Keratinocyte (primary cell): ENCODE results near the gene GRIN2C. TPM values are rescaled to one million over a fixed set of nuclear protein-coding genes. Genes with fewer than 3 reads are reported as not detected.

Experiments
- DNase-seq: peaks from one replicate; pipeline ENCODE4 v3.0.0-alpha.2; 2011; ENCODE audit warnings: low read depth, missing footprints, low spot score
- FAIRE-seq: peaks from 2 replicates; lab custom pipeline; 2011; peaks lifted over from hg19 to GRCh38; lab: Jason Lieb, UNC
- H2AFZ ChIP-seq: 2 replicates; pipeline ENCODE4 v1.6.0; 2012; ENCODE audit warnings: low read length, control low read depth, inconsistent platforms; ENCODE audit not compliant: control insufficient read depth
- H3K27ac ChIP-seq: 2 replicates; pipeline ENCODE4 v1.5.1; 2011; ENCODE audit warnings: low read length; ENCODE audit not compliant: control insufficient read depth, insufficient read depth
- H3K27me3 ChIP-seq: 3 replicates; pipeline ENCODE4 v1.6.0; 2011; ENCODE audit warnings: low read length; ENCODE audit not compliant: control insufficient read depth, insufficient read depth; ENCODE audit errors: extremely low read depth
- H3K36me3 ChIP-seq, 2 experiments: 2 replicates in 1 of 2; 3 replicates in 1 of 2; pipeline ENCODE4 v1.5.1; 2011; ENCODE audit warnings: low read length in 2 of 2, mild to moderate bottlenecking in 1 of 2; ENCODE audit not compliant: control insufficient read depth in 2 of 2, insufficient read depth in 2 of 2; ENCODE audit errors: extremely low read depth in 1 of 2
- H3K4me1 ChIP-seq: 3 replicates; pipeline ENCODE4 v1.5.1; 2011; ENCODE audit warnings: low read length; ENCODE audit not compliant: control insufficient read depth, insufficient read depth; ENCODE audit errors: extremely low read depth
- H3K4me2 ChIP-seq: 3 replicates; pipeline ENCODE4 v1.6.0; 2011; ENCODE audit warnings: low read depth, low read length; ENCODE audit not compliant: control insufficient read depth, insufficient read depth; ENCODE audit errors: extremely low read depth
- H3K4me3 ChIP-seq, 3 experiments: fragments of 200-600 bp in 1 of 3; sonication (generic) in 1 of 3; 2 replicates in 2 of 3; 3 replicates in 1 of 3; pipeline ENCODE4 v1.5.1; 2011 to 2016; ENCODE audit warnings: low read length in 3 of 3, mild to moderate bottlenecking in 3 of 3, control low read depth in 2 of 3, inconsistent platforms in 1 of 3, low read depth in 1 of 3, mixed read lengths in 1 of 3, mixed run types in 1 of 3, moderate library complexity in 1 of 3; ENCODE audit not compliant: control insufficient read depth in 2 of 3, insufficient read depth in 2 of 3; ENCODE audit errors: extremely low read depth in 1 of 3
- H3K79me2 ChIP-seq: 2 replicates; pipeline ENCODE4 v1.6.0; 2012; ENCODE audit warnings: low read length; ENCODE audit not compliant: control insufficient read depth, insufficient read depth
- H3K9ac ChIP-seq: 3 replicates; pipeline ENCODE4 v1.6.0; 2011; ENCODE audit warnings: low read length; ENCODE audit not compliant: control insufficient read depth, insufficient read depth; ENCODE audit errors: extremely low read depth
- H3K9me1 ChIP-seq: 3 replicates; pipeline ENCODE4 v1.6.0; 2011; ENCODE audit warnings: low read length; ENCODE audit not compliant: control insufficient read depth, insufficient read depth; ENCODE audit errors: extremely low read depth
- H3K9me3 ChIP-seq: 2 replicates; pipeline ENCODE4 v1.5.1; 2012; ENCODE audit warnings: low read depth, low read length; ENCODE audit not compliant: control insufficient read depth
- H4K20me1 ChIP-seq: 3 replicates; pipeline ENCODE4 v1.6.0; 2011; ENCODE audit warnings: low read length; ENCODE audit not compliant: control insufficient read depth, insufficient read depth; ENCODE audit errors: extremely low read depth
- EZH2 ChIP-seq: IDR thresholded peaks from one replicate; pipeline ENCODE4 v1.6.1; 2012; ENCODE audit warnings: inconsistent platforms, mild to moderate bottlenecking, low read length, moderate library complexity
- dilution Hi-C: fragments of 300-500 bp; cut with MboI; formaldehyde crosslinking; loops from one replicate; pipeline ENCODE4 v1.7.0; 2020; ENCODE audit warnings: low sequenced_read_pairs; ENCODE audit not compliant: extremely low pct_ligation_motif_present
- polyA plus RNA-seq, 5 experiments: library from polyadenylated mRNA; depleted of rRNA in 3 of 5; stranded (reverse) in 3 of 5; stranded (forward) in 1 of 5; unstranded in 1 of 5; fragments of >200 nt; gene quantifications; 1 replicate in 1 of 5; 2 replicates in 3 of 5; 3 replicates in 1 of 5; pipeline versions ENCODE4 v1.2.1 to v1.2.3, GENCODE V29; 2011 to 2012; ENCODE audit warnings: missing spikeins in 2 of 5, low read depth in 1 of 5, low replicate concordance in 1 of 5
- TF ChIP-seq, protein P1 (sequence below), 3 experiments: IDR thresholded peaks in 1 of 3; conservative IDR thresholded peaks in 1 of 3; optimal IDR thresholded peaks in 1 of 3; 2 replicates in 2 of 3; 3 replicates in 1 of 3; pipeline versions ENCODE3 to v1.5.1; 2011; ENCODE audit warnings: low read length in 3 of 3, mild to moderate bottlenecking in 3 of 3, moderate library complexity in 2 of 3, control low read depth in 1 of 3, inconsistent platforms in 1 of 3; ENCODE audit not compliant: insufficient read depth in 2 of 3; ENCODE audit errors: extremely low read depth in 1 of 3

The GRIN2C gene
- polyA plus RNA-seq, 1 donor (not counting 4 experiments of a cell fraction or from before 2014, with no cell fraction given), result not detected

- Histone ChIP-seq H3K9ac (no peak overlapping the region), H3K4me1 (no peaks in the 10 kb centered on the region), H3K4me2 (no peak overlapping the region), H4K20me1 (no peaks in the 10 kb centered on the region), H3K79me2 (no peaks in the 10 kb centered on the region), H3K27ac (no peak overlapping the region), H3K9me1 (no peaks in the 10 kb centered on the region), H3K27me3 (peaks cover 48% of the 10 kb centered on the region), H3K9me3 (no peaks in the 10 kb centered on the region), H2AFZ (no peak overlapping the region), H3K36me3 (no peaks in the 10 kb centered on the region), H3K4me3 (no peak overlapping the region)
- TF ChIP-seq, protein P1, sequence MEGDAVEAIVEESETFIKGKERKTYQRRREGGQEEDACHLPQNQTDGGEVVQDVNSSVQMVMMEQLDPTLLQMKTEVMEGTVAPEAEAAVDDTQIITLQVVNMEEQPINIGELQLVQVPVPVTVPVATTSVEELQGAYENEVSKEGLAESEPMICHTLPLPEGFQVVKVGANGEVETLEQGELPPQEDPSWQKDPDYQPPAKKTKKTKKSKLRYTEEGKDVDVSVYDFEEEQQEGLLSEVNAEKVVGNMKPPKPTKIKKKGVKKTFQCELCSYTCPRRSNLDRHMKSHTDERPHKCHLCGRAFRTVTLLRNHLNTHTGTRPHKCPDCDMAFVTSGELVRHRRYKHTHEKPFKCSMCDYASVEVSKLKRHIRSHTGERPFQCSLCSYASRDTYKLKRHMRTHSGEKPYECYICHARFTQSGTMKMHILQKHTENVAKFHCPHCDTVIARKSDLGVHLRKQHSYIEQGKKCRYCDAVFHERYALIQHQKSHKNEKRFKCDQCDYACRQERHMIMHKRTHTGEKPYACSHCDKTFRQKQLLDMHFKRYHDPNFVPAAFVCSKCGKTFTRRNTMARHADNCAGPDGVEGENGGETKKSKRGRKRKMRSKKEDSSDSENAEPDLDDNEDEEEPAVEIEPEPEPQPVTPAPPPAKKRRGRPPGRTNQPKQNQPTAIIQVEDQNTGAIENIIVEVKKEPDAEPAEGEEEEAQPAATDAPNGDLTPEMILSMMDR (optimal IDR thresholded peaks at IDR 0.05 in 1 of 3, IDR thresholded peaks at IDR 0.05 in 1 of 3, conservative IDR thresholded peaks at IDR 0.05 in 1 of 3; ENCODE audit: extremely low read depth in 1 of 3, insufficient read depth in 2 of 3, low read length in 3 of 3), result no peak
- TF ChIP-seq EZH2, result peak; percentile 16
- DNase-seq (no peak), FAIRE-seq (no peak)
- dilution Hi-C loops, result no loop called here
Measured at GRCh38 chr17:74892013-74892841, 32.5 kb upstream of the GRIN2C start.

DNA sequence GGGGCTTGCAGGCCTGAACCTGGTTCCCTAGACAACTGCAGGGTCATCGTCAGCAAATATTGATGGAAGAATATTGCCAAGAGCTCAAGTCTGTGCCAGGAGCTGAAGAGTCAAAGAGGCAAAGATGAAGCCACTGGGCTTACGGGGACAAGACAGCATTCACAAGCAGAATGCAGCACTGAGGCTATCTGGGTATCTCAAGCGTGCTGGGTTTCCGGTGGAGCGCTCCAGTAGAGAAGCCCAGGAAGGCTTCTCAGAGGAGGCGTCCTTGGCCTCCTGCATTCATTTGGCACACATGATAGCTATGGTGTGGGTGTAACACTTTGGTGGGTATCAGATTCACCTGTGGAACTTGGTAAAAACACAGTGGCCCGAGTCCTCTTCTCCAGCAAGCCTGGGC is 30.9 kb upstream of the GRIN2C start:
- H3K4me3 ChIP-seq, result no peak overlapping the region
- H2AFZ ChIP-seq, result no peak overlapping the region
- TF ChIP-seq, protein P1 (optimal IDR thresholded peaks at IDR 0.05 in 1 of 3, IDR thresholded peaks at IDR 0.05 in 1 of 3, conservative IDR thresholded peaks at IDR 0.05 in 1 of 3; ENCODE audit: extremely low read depth in 1 of 3, insufficient read depth in 2 of 3, low read length in 3 of 3), result no peak
- TF ChIP-seq EZH2, result no peak
- H3K9me1 ChIP-seq, result no peaks in the 10 kb centered on the region
- H3K9me3 ChIP-seq, result no peaks in the 10 kb centered on the region
- no peak for FAIRE-seq
- H3K79me2 ChIP-seq, result no peaks in the 10 kb centered on the region
- dilution Hi-C loops, result no loop called here
- no peaks in the 10 kb centered on the region for H3K4me1 ChIP-seq
- H3K27ac ChIP-seq, result no peak overlapping the region
- H3K27me3 ChIP-seq, result peaks cover 36% of the 10 kb centered on the region
- no peaks in the 10 kb centered on the region for H4K20me1 ChIP-seq
- H3K9ac ChIP-seq, result no peak overlapping the region
- H3K4me2 ChIP-seq, result no peak overlapping the region
- DNase-seq, result no peak
- H3K36me3 ChIP-seq, result no peaks in the 10 kb centered on the region
